ENCODE results near the gene SPATA17.

GRCh38 chr1:217875229-217875628 lies 244.1 kb downstream of the SPATA17 start:
- no peak for TF ChIP-seq POLR2AphosphoS5 (IDR thresholded peaks at IDR 0.05)
- no peak for TF ChIP-seq CTCF (IDR thresholded peaks at IDR 0.05)
- TF ChIP-seq POLR2A (IDR thresholded peaks at IDR 0.05), result no peak

All from prostate gland (tissue), 2 donors.